HEK293T (cell line): Measurements from ENCODE around the gene IL17A.

Experiments used
- BHLHE40 ChIP-seq: fragments of 450-650 bp; IDR thresholded peaks from 2 replicates; pipeline ENCODE4 v1.6.1; 2016; ENCODE audit warnings: mild to moderate bottlenecking, moderate library complexity, borderline replicate concordance
- CTBP1 ChIP-seq: fragments of 450-650 bp; IDR thresholded peaks from 2 replicates; pipeline ENCODE4 v1.6.1; 2016; ENCODE audit warnings: borderline replicate concordance
- ELF4 ChIP-seq: fragments of 450-650 bp; IDR thresholded peaks from 2 replicates; pipeline ENCODE4 v1.6.1; 2017; ENCODE audit warnings: antibody characterized with exemption
- FOXA1 ChIP-seq: fragments of 450-650 bp; IDR thresholded peaks from 2 replicates; pipeline ENCODE4 v1.6.1; 2016; ENCODE audit warnings: mild to moderate bottlenecking
- FOXK2 ChIP-seq: fragments of 450-650 bp; IDR thresholded peaks from 2 replicates; pipeline ENCODE4 v1.6.1; 2016; ENCODE audit warnings: mild to moderate bottlenecking
- FOXM1 ChIP-seq: fragments of 450-650 bp; IDR thresholded peaks from 2 replicates; pipeline ENCODE4 v1.6.1; 2017; ENCODE audit warnings: mild to moderate bottlenecking, borderline replicate concordance
- L3MBTL2 ChIP-seq: fragments of 450-650 bp; conservative IDR thresholded peaks from 2 replicates; pipeline ENCODE4 v1.6.1; 2016; ENCODE audit warnings: mild to moderate bottlenecking
- NFRKB ChIP-seq: fragments of 450-650 bp; IDR thresholded peaks from 2 replicates; pipeline ENCODE4 v1.6.1; 2016; ENCODE audit warnings: mild to moderate bottlenecking, moderate library complexity
- SP1 ChIP-seq: fragments of 450-650 bp; IDR thresholded peaks from 2 replicates; pipeline ENCODE4 v1.6.1; 2017
- SUZ12 ChIP-seq: fragments of 450-650 bp; IDR thresholded peaks from 2 replicates; pipeline ENCODE4 v1.6.1; 2016; ENCODE audit warnings: mild to moderate bottlenecking
- TARDBP ChIP-seq: fragments of 450-650 bp; IDR thresholded peaks from 2 replicates; pipeline ENCODE4 v1.6.1; 2016
- TF ChIP-seq, protein P1 (sequence below): fragments of 450-650 bp; IDR thresholded peaks from 2 replicates; pipeline ENCODE4 v1.6.1; 2016

DNA sequence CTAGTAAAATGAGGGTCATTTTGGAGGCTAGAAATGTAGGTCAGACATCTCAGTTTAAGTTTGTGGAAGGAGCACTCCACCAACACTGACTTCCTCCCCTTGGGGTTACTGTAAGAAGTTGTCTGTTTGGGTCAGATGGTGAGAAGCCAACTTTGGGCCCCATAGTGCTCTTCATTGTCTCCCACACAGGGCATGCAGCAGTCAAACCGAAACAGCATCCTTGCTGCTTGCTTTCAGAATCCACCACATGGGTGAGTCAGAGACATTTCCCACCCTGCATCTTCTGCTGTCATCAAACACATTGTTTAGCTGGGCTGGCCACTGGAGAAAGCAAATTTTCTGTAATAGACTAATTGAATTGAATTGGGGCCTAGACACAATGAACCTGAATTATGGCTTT is 41.3 kb downstream of the IL17A start:
- no peak for TF ChIP-seq L3MBTL2
- no peak for TF ChIP-seq FOXK2
- no peak for TF ChIP-seq FOXM1
- no peak for TF ChIP-seq TARDBP
- TF ChIP-seq BHLHE40 = no peak
- no peak for TF ChIP-seq SP1
- TF ChIP-seq ELF4 = no peak
- no peak for TF ChIP-seq NFRKB
- TF ChIP-seq FOXA1 = no peak
- no peak for TF ChIP-seq CTBP1
- TF ChIP-seq SUZ12 = no peak
- TF ChIP-seq, protein P1, sequence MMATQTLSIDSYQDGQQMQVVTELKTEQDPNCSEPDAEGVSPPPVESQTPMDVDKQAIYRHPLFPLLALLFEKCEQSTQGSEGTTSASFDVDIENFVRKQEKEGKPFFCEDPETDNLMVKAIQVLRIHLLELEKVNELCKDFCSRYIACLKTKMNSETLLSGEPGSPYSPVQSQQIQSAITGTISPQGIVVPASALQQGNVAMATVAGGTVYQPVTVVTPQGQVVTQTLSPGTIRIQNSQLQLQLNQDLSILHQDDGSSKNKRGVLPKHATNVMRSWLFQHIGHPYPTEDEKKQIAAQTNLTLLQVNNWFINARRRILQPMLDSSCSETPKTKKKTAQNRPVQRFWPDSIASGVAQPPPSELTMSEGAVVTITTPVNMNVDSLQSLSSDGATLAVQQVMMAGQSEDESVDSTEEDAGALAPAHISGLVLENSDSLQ = no peak
